ENCODE results near the gene SERPINB10. TPM values are rescaled to one million over a fixed set of nuclear protein-coding genes. Genes with fewer than 3 reads are reported as not detected.
"Not testable (repeated sequence)": the region's sequence is repeated elsewhere in the genome, so short reads cannot be mapped to it uniquely, and the experiment has no call there.

Gene SERPINB10
- polyA plus RNA-seq, 2 of the 4 experiments (the other 2 are of a cell fraction), result not detected

- DNase-seq (ENCODE audit: low read depth in 1 of 2, low spot score in 1 of 2); H3K4me1 ChIP-seq; ATAC-seq; FAIRE-seq; POLR2A ChIA-PET; H3K27ac ChIP-seq; H3K9me3 ChIP-seq; H3K4me3 ChIP-seq; CTCF ChIA-PET; H3K4me2 ChIP-seq: not testable (repeated sequence)
- WGBS (ENCODE audit: missing lambda C conversion rate), result 62% methylated on average over 8 of the region's 17 CpGs
Measured at GRCh38 chr18:63940543-63941050, 32.8 kb downstream of the SERPINB10 start.

- no peak for FAIRE-seq
- ChIA-PET CTCF (interaction anchor here (0.9 kb wide), 1 partner anchor 11 kb away, joined by 3 read pairs; no protein-coding TSS in a partner anchor), POLR2A (no interaction called here)
- Histone ChIP-seq H3K4me3 (no peak overlapping the region), H3K9me3 (no peaks in the 10 kb centered on the region), H3K27ac (no peak overlapping the region), H3K4me2 (no peak overlapping the region), H3K4me1 (no peaks in the 10 kb centered on the region)
- no peak for DNase-seq (ENCODE audit: low read depth in 1 of 2, low spot score in 1 of 2)
- 69% methylated on average over 3 of the region's 3 CpGs for WGBS (ENCODE audit: missing lambda C conversion rate)
- no peak for ATAC-seq
- TF ChIP-seq ZC3H11A (IDR thresholded peaks at IDR 0.05), result no peak
Measured at GRCh38 chr18:63947051-63947790, 39.5 kb downstream of the SERPINB10 start.

GRCh38 chr18:63949068-63949737 lies 41.4 kb downstream of the SERPINB10 start, which contains the start of gene HMSD:
TSS of gene HMSD (plus strand) at chr18:63949301. CDS start at chr18:63953456, 4,155 bp downstream.
- peak within 1 kb of the TSS in 1 of 2 experiments; percentile 52; a peak in 1 of 6 replicates for H3K27ac ChIP-seq

GRCh38 chr18:63951302-63951705 lies 43.5 kb downstream of the SERPINB10 start:
- no peak for FAIRE-seq
- Histone ChIP-seq H3K4me1 (no peaks in the 10 kb centered on the region), H3K4me3 (no peak overlapping the region), H3K4me2 (no peak overlapping the region), H3K9me3 (no peaks in the 10 kb centered on the region), H3K27ac (no peak overlapping the region)
- no peak for ATAC-seq
- ChIA-PET POLR2A (no interaction called here), CTCF (interaction anchor here (1.3 kb wide), 1 partner anchor 11 kb away, joined by 3 read pairs; no protein-coding TSS in a partner anchor)
- TF ChIP-seq JUN (IDR thresholded peaks at IDR 0.05), result no peak
- no peak for TF ChIP-seq HOXB5 (CRISPR knock-in tag; IDR thresholded peaks at IDR 0.05)
- no peak for TF ChIP-seq MAX (IDR thresholded peaks at IDR 0.05)
- no peak for TF ChIP-seq FOXS1 (CRISPR knock-in tag; IDR thresholded peaks at IDR 0.05)
- no peak for TF ChIP-seq HMGXB4 (CRISPR knock-in tag; IDR thresholded peaks at IDR 0.05; ENCODE audit: borderline replicate concordance)
- no peak for DNase-seq (ENCODE audit: low read depth in 1 of 2, low spot score in 1 of 2)
- WGBS (ENCODE audit: missing lambda C conversion rate), result 49% methylated on average over 4 of the region's 4 CpGs

More at GRCh38 chr18:63949068-63949737, 41.4 kb downstream of the SERPINB10 start, which contains the start of gene HMSD:
- ChIA-PET CTCF (no interaction called here), POLR2A (no interaction called here)
- DNase-seq (ENCODE audit: low read depth in 1 of 2, low spot score in 1 of 2) (peak; percentile 40 to 53), FAIRE-seq (no peak), ATAC-seq (peak; percentile 100)
- Histone ChIP-seq H3K4me2 (peak within 1 kb of the TSS; percentile 70), H3K4me3 (peak within 1 kb of the TSS; percentile 37), H3K9me3 (no peaks in the 10 kb centered on the region), H3K4me1 (no peaks in the 10 kb centered on the region)
- peak; percentile 15; the same call in 1 of the 3 replicates for TF ChIP-seq CTCF (IDR thresholded peaks at IDR 0.05)
- no peak for TF ChIP-seq MAZ (IDR thresholded peaks at IDR 0.05; ENCODE audit: borderline replicate concordance, low read depth, low read length)
- peak; percentile 52; the same call in 1 of the 2 replicates for TF ChIP-seq E2F6 (IDR thresholded peaks at IDR 0.05; ENCODE audit: borderline replicate concordance, low read depth)
- 32% methylated on average over 13 of the region's 35 CpGs for WGBS (ENCODE audit: missing lambda C conversion rate)
